SK-N-SH (cell line): ENCODE measurements around the gene PIPOX. TPM values are rescaled to one million over a fixed set of nuclear protein-coding genes. Genes with fewer than 3 reads are reported as not detected.

Experiments
- CTCF ChIA-PET: fragments of 300-600, 350-600 bp; formaldehyde crosslinking; extraction: SDS; loops from one replicate; lab custom pipeline; 2021; lab: Yijun Ruan, JAX
- POLR2A ChIA-PET: fragments of 350-600 bp; sonication (Branson Sonifier 250); formaldehyde crosslinking; extraction: SDS; loops from one replicate; lab custom pipeline; 2020; ENCODE audit warnings: antibody characterized with exemption, inconsistent platforms; lab: Yijun Ruan, JAX
- DNase-seq: peaks from one replicate; pipeline ENCODE4 v3.0.0; 2012
- H2AFZ ChIP-seq: fragments of 200-600 bp; sonication (generic); 2 replicates; pipeline ENCODE4 v1.8.1; 2016; ENCODE audit warnings: antibody characterized with exemption, mild to moderate bottlenecking, low read depth
- H3F3A ChIP-seq: fragments of 200-600 bp; sonication (generic); replicated peaks from 2 replicates; pipeline ENCODE3; 2016; ENCODE audit warnings: antibody characterized with exemption, mild to moderate bottlenecking; ENCODE audit not compliant: insufficient read depth
- H3K27ac ChIP-seq, 2 experiments: fragments of 200-500 bp in 1 of 2; fragments of 200-600 bp in 1 of 2; sonication (Bioruptor generic) in 1 of 2; sonication (generic), shearing (Covaris generic) in 1 of 2; 2 replicates each; pipeline versions ENCODE4 v1.5.1 to v1.6.1; 2014 to 2016; ENCODE audit warnings: low read depth in 2 of 2, inconsistent platforms in 1 of 2, low read length in 1 of 2, mild to moderate bottlenecking in 1 of 2, mixed read lengths in 1 of 2
- H3K27me3 ChIP-seq: fragments of 200-600 bp; sonication (generic), shearing (Covaris generic); 2 replicates; pipeline ENCODE4 v1.6.1; 2016; ENCODE audit warnings: mixed run types; ENCODE audit not compliant: insufficient read depth
- H3K36me3 ChIP-seq, 2 experiments: fragments of 200-500 bp in 1 of 2; fragments of 200-600 bp in 1 of 2; sonication (Bioruptor generic) in 1 of 2; sonication (generic) in 1 of 2; replicated peaks in 1 of 2; 2 replicates each; pipeline versions ENCODE3 to v1.5.1; 2014 to 2016; ENCODE audit warnings: low read length in 1 of 2, mild to moderate bottlenecking in 1 of 2; ENCODE audit not compliant: insufficient read depth in 2 of 2, control insufficient read depth in 1 of 2
- H3K4me1 ChIP-seq, 2 experiments: fragments of 200-500 bp in 1 of 2; fragments of 200-600 bp in 1 of 2; sonication (Bioruptor generic) in 1 of 2; sonication (generic), shearing (Covaris generic) in 1 of 2; 2 replicates each; pipeline versions ENCODE4 v1.5.1 to v1.6.1; 2014 to 2016; ENCODE audit warnings: low read depth in 1 of 2, low read length in 1 of 2, mixed run types in 1 of 2; ENCODE audit not compliant: insufficient read depth in 2 of 2, control insufficient read depth in 1 of 2
- H3K4me2 ChIP-seq: fragments of 200-600 bp; sonication (generic), shearing (Covaris generic); 2 replicates; pipeline ENCODE4 v1.6.1; 2017; ENCODE audit warnings: mixed run types
- H3K4me3 ChIP-seq, 2 experiments: fragments of 200-500 bp in 1 of 2; fragments of 200-600 bp in 1 of 2; sonication (Bioruptor generic) in 1 of 2; sonication (generic), shearing (Covaris generic) in 1 of 2; 2 replicates each; pipeline versions ENCODE4 v1.5.1 to v1.8.1; 2014 to 2016; ENCODE audit warnings: low read depth in 2 of 2, inconsistent platforms in 1 of 2, low read length in 1 of 2, mild to moderate bottlenecking in 1 of 2, mixed read lengths in 1 of 2, moderate library complexity in 1 of 2
- H3K79me2 ChIP-seq: fragments of 200-600 bp; sonication (generic); 2 replicates; pipeline ENCODE4 v1.8.1; 2017; ENCODE audit warnings: mild to moderate bottlenecking; ENCODE audit not compliant: insufficient read depth
- H3K9ac ChIP-seq: fragments of 200-600 bp; sonication (generic); 2 replicates; pipeline ENCODE4 v1.6.1; 2017; ENCODE audit warnings: mixed run types
- H3K9me2 ChIP-seq: fragments of 200-600 bp; sonication (generic); 2 replicates; pipeline ENCODE4 v1.6.1; 2017; ENCODE audit warnings: mixed run types
- H3K9me3 ChIP-seq: fragments of 200-600 bp; sonication (generic); 2 replicates; pipeline ENCODE4 v1.6.1; 2017; ENCODE audit warnings: mixed run types, mild to moderate bottlenecking, moderate library complexity
- H4K20me1 ChIP-seq: fragments of 200-600 bp; sonication (generic); 2 replicates; pipeline ENCODE4 v1.6.1; 2017; ENCODE audit warnings: mild to moderate bottlenecking, mixed run types; ENCODE audit not compliant: insufficient read depth
- CHD2 ChIP-seq: fragments of 150-350 bp; IDR thresholded peaks from 2 replicates; pipeline ENCODE4 v1.6.1; 2018; ENCODE audit warnings: low read length; ENCODE audit not compliant: partially characterized antibody
- EP300 ChIP-seq, 2 experiments: IDR thresholded peaks; 2 replicates each; pipeline versions ENCODE4 v1.4.0 to v1.6.1; 2012; ENCODE audit warnings: borderline replicate concordance in 1 of 2, low read depth in 1 of 2, low read length in 1 of 2
- EZH2phosphoT487 ChIP-seq: fragments of 200-600 bp; sonication (generic); IDR thresholded peaks from 2 replicates; pipeline ENCODE4 v1.6.1; 2017; ENCODE audit warnings: low read depth, mixed run types, mild to moderate bottlenecking, antibody characterized with exemption, moderate library complexity, borderline replicate concordance
- FOXJ3 ChIP-seq: sonication (generic); formaldehyde crosslinking; IDR thresholded peaks from 2 replicates; pipeline ENCODE4 v1.5.1; 2020; ENCODE audit warnings: mild to moderate bottlenecking, missing genetic modification reagents
- GABPA ChIP-seq: IDR thresholded peaks from 2 replicates; pipeline ENCODE4 v1.4.0; 2012; ENCODE audit warnings: low read depth, mild to moderate bottlenecking
- JUND ChIP-seq: IDR thresholded peaks from 2 replicates; pipeline ENCODE4 v1.4.0; 2012
- MXI1 ChIP-seq: IDR thresholded peaks from 2 replicates; pipeline ENCODE4 v1.6.1; 2012; ENCODE audit warnings: mild to moderate bottlenecking, low read depth, low read length, improper control_type of control experiment
- POLR2AphosphoS5 ChIP-seq: IDR thresholded peaks from 2 replicates; pipeline ENCODE4 v1.6.1; 2012; ENCODE audit warnings: low read depth, low read length
- RAD21 ChIP-seq: IDR thresholded peaks from 2 replicates; pipeline ENCODE4 v1.6.1; 2012; ENCODE audit warnings: mild to moderate bottlenecking, low read length
- RCOR1 ChIP-seq: fragments of 150-350 bp; IDR thresholded peaks from 2 replicates; pipeline ENCODE4 v1.6.1; 2017; ENCODE audit warnings: antibody characterized with exemption, low read length
- RXRA ChIP-seq: IDR thresholded peaks from 2 replicates; pipeline ENCODE4 v1.4.0; 2012; ENCODE audit warnings: low read depth, mild to moderate bottlenecking, borderline replicate concordance
- SMC3 ChIP-seq: IDR thresholded peaks from 2 replicates; pipeline ENCODE4 v1.6.1; 2012; ENCODE audit warnings: low read depth, low read length, improper control_type of control experiment
- TCF12 ChIP-seq: IDR thresholded peaks from 2 replicates; pipeline ENCODE4 v1.4.0; 2012
- TEAD4 ChIP-seq: IDR thresholded peaks from 2 replicates; pipeline ENCODE4 v1.4.0; 2012; ENCODE audit warnings: mild to moderate bottlenecking, borderline replicate concordance; ENCODE audit not compliant: insufficient read depth
- WGBS: methylation state at CpG from one replicate; pipeline ENCODE4 v1.1.6; 2017; ENCODE audit warnings: low lambda C conversion rate; 5-methylcytosine and 5-hydroxymethylcytosine counted together
- polyA plus RNA-seq, 3 experiments: library from polyadenylated mRNA; depleted of rRNA; stranded (reverse); fragments of >200 nt; gene quantifications; 2 replicates each; pipeline ENCODE4 v1.2.3, GENCODE V29; 2012
- TF ChIP-seq, protein P1 (sequence below): IDR thresholded peaks from 2 replicates; pipeline ENCODE4; 2012
- TF ChIP-seq, protein P2 (sequence below): fragments of 200-600 bp; sonication (generic); IDR thresholded peaks from 2 replicates; pipeline ENCODE4 v1.6.1; 2017; ENCODE audit warnings: antibody characterized with exemption, mild to moderate bottlenecking, moderate library complexity
- TF ChIP-seq, protein P3 (sequence below): IDR thresholded peaks from 2 replicates; pipeline ENCODE4 v1.4.0; 2012; ENCODE audit warnings: low read depth, borderline replicate concordance

The PIPOX gene
- polyA plus RNA-seq, 1 of the 3 experiments (the other 2 are of a cell fraction), result 0.31 TPM

DNA sequence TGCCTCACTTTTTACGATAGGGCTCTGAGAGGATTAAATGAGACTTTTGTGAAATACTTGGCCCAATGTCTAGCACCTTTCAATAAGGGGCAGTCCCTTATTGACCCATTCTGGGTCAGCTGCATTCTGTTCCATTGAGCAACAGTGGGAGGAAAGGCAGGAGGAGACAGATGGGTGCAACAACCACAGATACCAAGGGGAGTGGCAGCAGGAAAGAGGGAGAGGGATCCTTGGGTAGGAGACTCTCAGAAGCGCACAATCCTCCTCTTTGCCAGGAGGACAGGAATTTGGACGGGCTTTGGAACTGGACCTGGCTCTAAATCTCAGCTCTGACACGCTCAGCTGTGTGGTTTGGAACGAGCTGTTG is 3.5 kb downstream of the PIPOX start:
- Histone ChIP-seq H3K9me2 (no peaks in the 10 kb centered on the region), H3K36me3 (no peaks in the 10 kb centered on the region), H2AFZ (no peak overlapping the region), H3K9me3 (no peaks in the 10 kb centered on the region), H4K20me1 (no peaks in the 10 kb centered on the region), H3K4me1 (peaks cover 41 to 68% of the 10 kb centered on the region in 2 experiments), H3F3A (peaks cover 9% of the 10 kb centered on the region), H3K4me3 (no peak overlapping the region), H3K27me3 (no peaks in the 10 kb centered on the region), H3K9ac (no peak overlapping the region), H3K79me2 (no peaks in the 10 kb centered on the region), H3K27ac (no peak overlapping the region), H3K4me2 (no peak overlapping the region)
- CTCF ChIA-PET, result interaction anchor here (0.8 to 13.8 kb wide), 5 partner anchors 64 to 81 kb away, joined by 3 to 180 read pairs (median 12); no protein-coding TSS in a partner anchor
- WGBS, result 76% methylated on average over 5 of the region's 5 CpGs
- POLR2A ChIA-PET, result no interaction called here
- no peak for DNase-seq
- TF ChIP-seq GABPA, result no peak
- no peak for TF ChIP-seq EZH2phosphoT487

DNA sequence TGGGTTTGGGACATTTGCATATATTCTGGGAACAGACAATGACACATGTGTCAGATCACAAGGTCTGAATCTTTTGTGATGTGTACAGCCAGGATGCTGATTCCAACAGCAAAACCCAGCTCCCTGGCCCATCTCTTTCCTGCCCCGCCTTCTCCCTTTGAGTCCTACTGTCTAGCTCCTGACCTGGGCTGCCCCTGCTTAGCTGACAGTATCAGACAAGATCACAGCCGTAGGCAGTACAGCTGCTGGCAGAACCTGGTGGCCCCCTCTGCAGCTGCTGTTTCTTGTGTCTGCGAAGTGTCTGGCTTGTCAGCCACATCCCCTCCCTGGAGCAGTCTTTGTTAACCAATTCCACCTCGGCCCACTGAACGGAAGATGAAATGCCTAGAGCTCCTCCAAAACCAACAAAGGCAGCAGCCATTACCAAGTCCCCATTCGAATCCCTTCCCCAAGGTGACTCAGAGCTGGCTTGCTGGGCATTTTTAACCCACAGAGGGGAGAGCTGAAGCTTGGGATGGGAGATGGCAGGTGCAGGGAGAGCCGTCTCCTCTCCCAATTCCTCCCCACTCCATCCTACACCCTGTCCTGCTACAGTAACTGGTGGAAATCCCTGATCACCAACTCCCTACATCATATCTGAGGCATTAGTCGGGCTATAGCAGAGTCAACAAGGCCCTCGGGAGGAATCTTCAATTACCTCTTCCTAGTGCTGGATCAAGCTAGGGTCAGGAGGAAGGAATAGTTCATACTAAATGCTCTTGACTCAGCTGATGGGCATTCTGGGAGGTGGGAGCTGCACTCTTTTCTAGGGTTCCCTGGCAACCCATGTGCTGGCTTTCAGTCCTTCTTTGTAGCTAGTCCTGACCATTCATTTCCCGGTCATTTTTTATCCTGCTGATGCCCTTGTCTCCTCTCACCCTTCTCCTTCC is 5.8 kb downstream of the PIPOX start:
- DNase-seq, result peak; percentile 80
- H3K9me3 ChIP-seq, result no peaks in the 10 kb centered on the region
- H3K27me3 ChIP-seq, result no peaks in the 10 kb centered on the region
- 28% methylated on average over 10 of the region's 10 CpGs for WGBS
- H2AFZ ChIP-seq, result peak overlapping the region; percentile 60; the same call in 1 of the 2 replicates
- no peaks in the 10 kb centered on the region for H3K79me2 ChIP-seq
- no peak overlapping the region for H3K9ac ChIP-seq
- H3K4me3 ChIP-seq, result no peak overlapping the region
- POLR2A ChIA-PET, result interaction anchor here (0.6 to 2.4 kb wide), 14 partner anchors 10 to 660 kb away, joined by 3 to 22 read pairs (median 3); no protein-coding TSS in a partner anchor
- H3K36me3 ChIP-seq, result no peaks in the 10 kb centered on the region
- H3K4me2 ChIP-seq, result peak overlapping the region; percentile 61
- no peaks in the 10 kb centered on the region for H4K20me1 ChIP-seq
- no peaks in the 10 kb centered on the region for H3K9me2 ChIP-seq
- H3K27ac ChIP-seq, result peak overlapping the region; percentile 55 to 99
- peaks cover 9% of the 10 kb centered on the region for H3F3A ChIP-seq
- CTCF ChIA-PET, result interaction anchor here (0.9 to 3.8 kb wide), 17 partner anchors 9 to 131 kb away, joined by 3 to 55 read pairs (median 5); partner anchors contain the start of gene MYO18A
- peaks cover 27 to 64% of the 10 kb centered on the region in 2 experiments for H3K4me1 ChIP-seq
- TF ChIP-seq, protein P1, sequence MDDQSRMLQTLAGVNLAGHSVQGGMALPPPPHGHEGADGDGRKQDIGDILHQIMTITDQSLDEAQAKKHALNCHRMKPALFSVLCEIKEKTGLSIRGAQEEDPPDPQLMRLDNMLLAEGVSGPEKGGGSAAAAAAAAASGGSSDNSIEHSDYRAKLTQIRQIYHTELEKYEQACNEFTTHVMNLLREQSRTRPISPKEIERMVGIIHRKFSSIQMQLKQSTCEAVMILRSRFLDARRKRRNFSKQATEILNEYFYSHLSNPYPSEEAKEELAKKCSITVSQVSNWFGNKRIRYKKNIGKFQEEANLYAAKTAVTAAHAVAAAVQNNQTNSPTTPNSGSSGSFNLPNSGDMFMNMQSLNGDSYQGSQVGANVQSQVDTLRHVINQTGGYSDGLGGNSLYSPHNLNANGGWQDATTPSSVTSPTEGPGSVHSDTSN, result peak; percentile 62
- TF ChIP-seq MXI1 (peak; percentile 90), EP300 (IDR thresholded peaks at IDR 0.05; ENCODE audit: borderline replicate concordance in 1 of 2, low read depth in 1 of 2, low read length in 1 of 2) (peak in 1 of 2 experiments; percentile 100; a peak in 2 of 4 replicates), RXRA (no peak), RCOR1 (peak; percentile 99), TCF12 (peak; percentile 84), RAD21 (peak; percentile 20), SMC3 (0 out of 2 replicates have a peak, but pooled peaks have one; percentile 6), CHD2 (peak; percentile 95), POLR2AphosphoS5 (peak; percentile 75), JUND (no peak), FOXJ3 (CRISPR knock-in tag) (peak; percentile 99), TEAD4 (no peak)
- TF ChIP-seq, protein P2, sequence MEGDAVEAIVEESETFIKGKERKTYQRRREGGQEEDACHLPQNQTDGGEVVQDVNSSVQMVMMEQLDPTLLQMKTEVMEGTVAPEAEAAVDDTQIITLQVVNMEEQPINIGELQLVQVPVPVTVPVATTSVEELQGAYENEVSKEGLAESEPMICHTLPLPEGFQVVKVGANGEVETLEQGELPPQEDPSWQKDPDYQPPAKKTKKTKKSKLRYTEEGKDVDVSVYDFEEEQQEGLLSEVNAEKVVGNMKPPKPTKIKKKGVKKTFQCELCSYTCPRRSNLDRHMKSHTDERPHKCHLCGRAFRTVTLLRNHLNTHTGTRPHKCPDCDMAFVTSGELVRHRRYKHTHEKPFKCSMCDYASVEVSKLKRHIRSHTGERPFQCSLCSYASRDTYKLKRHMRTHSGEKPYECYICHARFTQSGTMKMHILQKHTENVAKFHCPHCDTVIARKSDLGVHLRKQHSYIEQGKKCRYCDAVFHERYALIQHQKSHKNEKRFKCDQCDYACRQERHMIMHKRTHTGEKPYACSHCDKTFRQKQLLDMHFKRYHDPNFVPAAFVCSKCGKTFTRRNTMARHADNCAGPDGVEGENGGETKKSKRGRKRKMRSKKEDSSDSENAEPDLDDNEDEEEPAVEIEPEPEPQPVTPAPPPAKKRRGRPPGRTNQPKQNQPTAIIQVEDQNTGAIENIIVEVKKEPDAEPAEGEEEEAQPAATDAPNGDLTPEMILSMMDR, result no peak
- TF ChIP-seq, protein P3, sequence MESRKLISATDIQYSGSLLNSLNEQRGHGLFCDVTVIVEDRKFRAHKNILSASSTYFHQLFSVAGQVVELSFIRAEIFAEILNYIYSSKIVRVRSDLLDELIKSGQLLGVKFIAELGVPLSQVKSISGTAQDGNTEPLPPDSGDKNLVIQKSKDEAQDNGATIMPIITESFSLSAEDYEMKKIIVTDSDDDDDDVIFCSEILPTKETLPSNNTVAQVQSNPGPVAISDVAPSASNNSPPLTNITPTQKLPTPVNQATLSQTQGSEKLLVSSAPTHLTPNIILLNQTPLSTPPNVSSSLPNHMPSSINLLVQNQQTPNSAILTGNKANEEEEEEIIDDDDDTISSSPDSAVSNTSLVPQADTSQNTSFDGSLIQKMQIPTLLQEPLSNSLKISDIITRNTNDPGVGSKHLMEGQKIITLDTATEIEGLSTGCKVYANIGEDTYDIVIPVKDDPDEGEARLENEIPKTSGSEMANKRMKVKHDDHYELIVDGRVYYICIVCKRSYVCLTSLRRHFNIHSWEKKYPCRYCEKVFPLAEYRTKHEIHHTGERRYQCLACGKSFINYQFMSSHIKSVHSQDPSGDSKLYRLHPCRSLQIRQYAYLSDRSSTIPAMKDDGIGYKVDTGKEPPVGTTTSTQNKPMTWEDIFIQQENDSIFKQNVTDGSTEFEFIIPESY, result no peak
